Esophagus muscularis mucosa (tissue), 4 donors: ENCODE measurements around the gene P3H3. TPM values are rescaled to one million over a fixed set of nuclear protein-coding genes. Genes with fewer than 3 reads are reported as not detected.

ENCODE experiments used
- DNase-seq: peaks from one replicate; pipeline ENCODE4 v3.0.0-alpha.2; 2017; ENCODE audit errors: extremely low spot score
- H3K27ac ChIP-seq, 4 donors: fragments of 200-600 bp; sonication (generic); replicated peaks in 1 of 4; 1 replicate in 3 of 4; 2 replicates in 1 of 4; pipeline ENCODE4 v1.5.1; 2016 to 2019; ENCODE audit warnings: mild to moderate bottlenecking in 1 of 4
- H3K27me3 ChIP-seq, 4 donors: fragments of 200-600 bp; sonication (generic); one replicate each; pipeline versions ENCODE4 v1.5.1 to v1.6.0; 2016 to 2019
- H3K36me3 ChIP-seq, 4 donors: fragments of 200-600 bp; sonication (generic); one replicate each; pipeline ENCODE4 v1.5.1; 2016 to 2019
- H3K4me1 ChIP-seq, 4 donors: fragments of 200-600 bp; sonication (generic); one replicate each; pipeline ENCODE4 v1.5.1; 2016 to 2019
- H3K4me3 ChIP-seq, 4 donors: fragments of 200-600 bp; sonication (generic); 1 replicate in 2 of 4; 2 replicates in 2 of 4; pipeline ENCODE4 v1.5.1; 2016 to 2019; ENCODE audit warnings: mild to moderate bottlenecking in 4 of 4, moderate library complexity in 1 of 4
- H3K9me3 ChIP-seq, 4 donors: fragments of 200-600 bp; sonication (generic); 1 replicate in 3 of 4; 2 replicates in 1 of 4; pipeline ENCODE4 v1.5.1; 2016 to 2019
- CTCF ChIP-seq, 3 experiments: fragments of 200-600 bp in 2 of 3; fragments of 450-650 bp in 1 of 3; sonication (generic) in 2 of 3; IDR thresholded peaks; one replicate each; pipeline ENCODE4 v1.5.1; 2017 to 2019; ENCODE audit warnings: antibody characterized with exemption in 3 of 3, mild to moderate bottlenecking in 2 of 3, moderate library complexity in 1 of 3
- EP300 ChIP-seq: sonication (generic); formaldehyde crosslinking; IDR thresholded peaks from one replicate; pipeline ENCODE4 v1.6.1; 2017; ENCODE audit warnings: antibody characterized with exemption
- POLR2A ChIP-seq: fragments of 450-650 bp; IDR thresholded peaks from one replicate; pipeline ENCODE4 v1.6.1; 2017; ENCODE audit warnings: antibody characterized with exemption, moderate library complexity, mild to moderate bottlenecking, low read depth
- POLR2AphosphoS5 ChIP-seq, 2 donors: sonication (generic); formaldehyde crosslinking; IDR thresholded peaks; one replicate each; pipeline ENCODE4 v1.6.1; 2017; ENCODE audit warnings: antibody characterized with exemption in 2 of 2
- WGBS: methylation state at CpG from one replicate; pipeline ENCODE4 v1.1.5; 2018; 5-methylcytosine and 5-hydroxymethylcytosine counted together
- intact Hi-C: fragments of 100-400 bp; cut with DNase I; formaldehyde crosslinking; loops from one replicate; pipeline ENCODE4 v1.15.1; 2023
- total RNA-seq, 4 donors: library from RNA; depleted of rRNA; stranded (reverse); fragments of >200 nt; gene quantifications; one replicate each; pipeline versions ENCODE4 v1.1.0 to v1.2.1, GENCODE V29; 2016

The P3H3 gene
- 10 to 100 TPM; 16.4 to 30.7 (median 26.8) TPM for total RNA-seq

GRCh38 chr12:6827982-6828780 is at the start of gene P3H3:
TSS of gene P3H3 (plus strand) at chr12:6828407. CDS start at chr12:6828441, 34 bp downstream.
- Histone ChIP-seq H3K4me3 (peak within 1 kb of the TSS; percentile 80 to 95 (median 92)), H3K4me1 (peaks cover 24 to 56% (median 50%) of the 10 kb centered on the region in 4 donors), H3K36me3 (peaks cover 0 to 29% (median 12%) of the 10 kb centered on the region in 4 donors), H3K27me3 (peaks cover 0 to 23% (median under 1%) of the 10 kb centered on the region in 4 donors), H3K9me3 (no peaks in the 10 kb centered on the region), H3K27ac (peak within 1 kb of the TSS; percentile 80 to 88 (median 88))
- DNase-seq: no peak
- TF ChIP-seq POLR2A (no peak), POLR2AphosphoS5 (IDR thresholded peaks at IDR 0.05) (peak in 1 of 2 donors; percentile 42), EP300 (no peak), CTCF (IDR thresholded peaks at IDR 0.05) (peak in 1 of 3 experiments; percentile 12)
- under 1% methylated on average over 19 of the region's 60 CpGs for WGBS
- intact Hi-C loops: loop anchor here (5.0 kb wide), 2 partner anchors 76 to 211 kb away; partner anchors contain the start of gene MLF2

- peak; percentile 98 for DNase-seq
- intact Hi-C loops: loop anchor here (2.0 to 5.0 kb wide), 3 partner anchors 26 to 162 kb away; partner anchors contain the start of gene MLF2
- peak overlapping the region; percentile 50 to 55 (median 52) for H3K4me3 ChIP-seq
- 9% methylated on average over 22 of the region's 35 CpGs for WGBS
- no peaks in the 10 kb centered on the region for H3K27me3 ChIP-seq
- peaks cover 15 to 29% (median 27%) of the 10 kb centered on the region in 4 donors for H3K4me1 ChIP-seq
- H3K9me3 ChIP-seq: no peaks in the 10 kb centered on the region
- TF ChIP-seq POLR2A (no peak), CTCF (IDR thresholded peaks at IDR 0.05) (peak; percentile 95 to 98 (median 96)), POLR2AphosphoS5 (IDR thresholded peaks at IDR 0.05) (peak; percentile 67 to 91)
- H3K27ac ChIP-seq: peak overlapping the region; percentile 83 to 92 (median 87)
- H3K36me3 ChIP-seq: peaks cover 0 to 10% (median 0%) of the 10 kb centered on the region in 4 donors
These were observed 49.3 kb upstream of the P3H3 start for GRCh38 chr12:6778574-6779550.

- Histone ChIP-seq H3K4me3 (no peak overlapping the region), H3K27ac (peak overlapping the region in 3 of 4 donors; percentile 83 to 92 (median 88)), H3K9me3 (no peaks in the 10 kb centered on the region), H3K36me3 (peaks cover 0 to 8% (median 0%) of the 10 kb centered on the region in 4 donors), H3K27me3 (no peaks in the 10 kb centered on the region), H3K4me1 (peaks cover 15 to 23% (median 22%) of the 10 kb centered on the region in 4 donors)
- DNase-seq: no peak
- intact Hi-C loops: loop anchor here (2.0 to 5.0 kb wide), 3 partner anchors 27 to 163 kb away; partner anchors contain the start of gene MLF2
- TF ChIP-seq CTCF (IDR thresholded peaks at IDR 0.05) (no peak), EP300 (no peak), POLR2AphosphoS5 (IDR thresholded peaks at IDR 0.05) (no peak), POLR2A (no peak)
- 82% methylated on average over 6 of the region's 6 CpGs for WGBS
These were observed 48.3 kb upstream of the P3H3 start for GRCh38 chr12:6779708-6780432.

- no peak overlapping the region for H3K27ac ChIP-seq
- H3K27me3 ChIP-seq: no peaks in the 10 kb centered on the region
- DNase-seq: no peak
- peaks cover 0 to 1% (median 0%) of the 10 kb centered on the region in 4 donors for H3K36me3 ChIP-seq
- peaks cover 15 to 26% (median 22%) of the 10 kb centered on the region in 4 donors for H3K4me1 ChIP-seq
- H3K9me3 ChIP-seq: no peaks in the 10 kb centered on the region
- TF ChIP-seq EP300 (no peak), CTCF (IDR thresholded peaks at IDR 0.05) (no peak), POLR2A (no peak), POLR2AphosphoS5 (IDR thresholded peaks at IDR 0.05) (no peak)
- H3K4me3 ChIP-seq: no peak overlapping the region
- intact Hi-C loops: no loop called here
- 83% methylated on average over 6 of the region's 6 CpGs for WGBS
These were observed 47.6 kb upstream of the P3H3 start for GRCh38 chr12:6780573-6780972.
